Suprapubic skin (tissue), 4 donors: ENCODE results near the gene GMPPA.

Source experiments
- CTCF ChIP-seq, 2 donors: fragments of 200-600 bp in 1 of 2; fragments of 450-650 bp in 1 of 2; sonication (generic) in 1 of 2; IDR thresholded peaks; one replicate each; pipeline ENCODE4 v1.5.1; 2016 to 2019; ENCODE audit warnings: antibody characterized with exemption in 2 of 2, mild to moderate bottlenecking in 1 of 2, moderate library complexity in 1 of 2
- EP300 ChIP-seq: sonication (generic); formaldehyde crosslinking; IDR thresholded peaks from one replicate; pipeline ENCODE4 v1.6.1; 2017; ENCODE audit warnings: antibody characterized with exemption
- POLR2A ChIP-seq, 2 donors: fragments of 450-650 bp; IDR thresholded peaks; one replicate each; pipeline ENCODE4 v1.6.1; 2017; ENCODE audit warnings: antibody characterized with exemption in 2 of 2, mild to moderate bottlenecking in 2 of 2, moderate library complexity in 2 of 2
- POLR2AphosphoS5 ChIP-seq, 3 donors: sonication (generic); formaldehyde crosslinking; IDR thresholded peaks; one replicate each; pipeline ENCODE4 v1.6.1; 2017; ENCODE audit warnings: antibody characterized with exemption in 3 of 3

DNA sequence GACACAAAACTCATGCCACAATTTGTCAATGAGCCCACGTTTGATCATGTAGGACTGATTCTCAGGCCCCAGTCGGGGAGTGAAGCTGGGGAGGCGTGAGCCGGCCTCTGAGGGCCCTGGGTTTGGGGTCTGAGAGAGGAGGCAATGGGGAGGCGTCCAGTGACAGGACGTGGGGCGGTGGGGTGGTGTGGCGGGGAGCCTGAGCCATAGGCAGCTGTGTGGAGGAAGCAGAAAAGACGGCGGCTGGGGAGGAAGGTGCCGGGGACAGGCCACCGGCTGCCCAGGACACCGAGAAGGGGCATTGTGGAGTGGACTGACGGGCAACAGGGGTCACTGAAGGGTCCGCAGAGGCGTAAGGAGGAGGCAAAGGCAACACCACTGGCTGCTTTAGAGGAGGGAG, 37.7 kb downstream of the GMPPA start:
- TF ChIP-seq CTCF (IDR thresholded peaks at IDR 0.05) (no peak), POLR2AphosphoS5 (IDR thresholded peaks at IDR 0.05) (no peak), EP300 (no peak), POLR2A (IDR thresholded peaks at IDR 0.05) (no peak)
